ENCODE measurements around the gene TRAF3.

- TF ChIP-seq POLR2A (IDR thresholded peaks at IDR 0.05) = no peak
- TF ChIP-seq CTCF (IDR thresholded peaks at IDR 0.05 in 4 of 5, conservative IDR thresholded peaks at IDR 0.05 in 1 of 5) = no peak
Observed at GRCh38 chr14:102737402-102738372, 39.6 kb upstream of the TRAF3 start.
